Head of caudate nucleus (tissue), 42 donors: Measurements from ENCODE around the gene GBP1.
A peak's percentile ranks its signal among the peaks of the same experiment; 100 is the strongest.
"Not testable (repeated sequence)": the region's sequence is repeated elsewhere in the genome, so short reads cannot be mapped to it uniquely, and the experiment has no call there.

Experiments used
- DNase-seq, 42 donors: peaks; one replicate each; pipeline versions ENCODE4 v3.0.0 to v3.0.0-alpha.2; 2020 to 2021; ENCODE audit warnings: mixed read lengths in 7 of 42
- intact Hi-C: fragments of 100-400 bp; cut with DNase I; formaldehyde crosslinking; loops from one replicate; pipeline ENCODE4 v1.15.0; 2022

GBP1 gene, protein sequence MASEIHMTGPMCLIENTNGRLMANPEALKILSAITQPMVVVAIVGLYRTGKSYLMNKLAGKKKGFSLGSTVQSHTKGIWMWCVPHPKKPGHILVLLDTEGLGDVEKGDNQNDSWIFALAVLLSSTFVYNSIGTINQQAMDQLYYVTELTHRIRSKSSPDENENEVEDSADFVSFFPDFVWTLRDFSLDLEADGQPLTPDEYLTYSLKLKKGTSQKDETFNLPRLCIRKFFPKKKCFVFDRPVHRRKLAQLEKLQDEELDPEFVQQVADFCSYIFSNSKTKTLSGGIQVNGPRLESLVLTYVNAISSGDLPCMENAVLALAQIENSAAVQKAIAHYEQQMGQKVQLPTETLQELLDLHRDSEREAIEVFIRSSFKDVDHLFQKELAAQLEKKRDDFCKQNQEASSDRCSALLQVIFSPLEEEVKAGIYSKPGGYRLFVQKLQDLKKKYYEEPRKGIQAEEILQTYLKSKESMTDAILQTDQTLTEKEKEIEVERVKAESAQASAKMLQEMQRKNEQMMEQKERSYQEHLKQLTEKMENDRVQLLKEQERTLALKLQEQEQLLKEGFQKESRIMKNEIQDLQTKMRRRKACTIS

DNA sequence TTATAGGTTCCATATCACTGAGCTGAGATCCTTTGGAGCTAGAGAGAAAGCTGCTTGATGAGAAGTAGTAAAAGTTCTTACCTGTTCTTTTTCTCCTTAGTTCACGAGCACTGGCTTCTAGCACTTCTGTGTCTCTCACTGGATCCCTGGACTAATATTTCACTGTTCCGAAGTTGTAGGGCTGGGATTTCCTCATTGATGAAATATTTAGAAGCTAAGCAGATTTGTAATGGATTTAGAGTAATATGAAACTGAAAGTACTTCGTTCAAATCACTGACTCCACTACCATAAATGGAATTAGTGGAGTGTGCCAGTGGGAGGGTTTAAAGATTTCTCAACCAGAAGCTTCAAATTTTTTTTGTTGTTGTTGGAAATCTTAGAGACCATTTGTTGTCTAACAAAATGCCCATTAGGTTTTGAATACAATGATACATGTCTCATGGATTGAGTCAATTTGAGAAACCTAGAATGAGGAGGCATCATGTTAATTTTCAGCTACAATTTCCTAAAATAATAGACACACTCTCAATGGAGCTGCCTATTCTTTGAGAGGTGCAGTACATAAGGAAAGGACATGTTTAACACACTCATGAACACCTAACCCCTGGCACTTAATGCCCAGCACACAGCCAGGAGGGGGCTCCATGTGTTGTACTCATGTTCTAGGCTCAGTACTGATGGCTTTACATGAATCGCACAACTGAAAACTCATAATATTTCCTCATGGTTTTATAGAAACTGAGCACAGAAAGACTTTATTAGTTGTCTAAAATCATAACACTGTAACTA, at the start of gene GBP1:
Gene GBP1, minus strand, starts transcription at position 130 of the 790 bp plus-strand sequence. CDS start 1,974 bp downstream, outside the sequence.
- intact Hi-C loops: no loop called here
- DNase-seq: no peak

DNA sequence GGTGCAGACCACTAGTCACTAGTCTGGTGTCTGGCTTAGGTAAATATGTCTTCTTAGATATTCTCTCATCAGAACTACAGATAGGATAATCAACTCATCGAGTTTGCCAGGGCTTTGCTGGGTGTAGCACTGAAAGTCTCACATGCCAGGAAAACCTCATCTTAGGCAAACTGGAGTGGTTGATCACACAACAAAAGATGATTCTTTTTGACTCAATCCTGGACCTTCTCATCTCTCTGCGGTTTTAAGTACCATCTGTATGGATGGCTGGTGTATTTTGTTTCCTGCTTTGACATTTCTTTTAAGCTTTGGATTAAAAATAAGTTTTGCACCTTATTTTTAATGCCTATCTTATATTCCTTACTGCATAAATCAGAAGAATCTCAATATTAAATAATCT, 49.7 kb upstream of the GBP1 start:
- DNase-seq: no peak
- intact Hi-C loops: no loop called here

- DNase-seq: no peak
- intact Hi-C loops: no loop called here
These were observed 48.0 kb upstream of the GBP1 start for GRCh38 chr1:89112871-89113613.

DNA sequence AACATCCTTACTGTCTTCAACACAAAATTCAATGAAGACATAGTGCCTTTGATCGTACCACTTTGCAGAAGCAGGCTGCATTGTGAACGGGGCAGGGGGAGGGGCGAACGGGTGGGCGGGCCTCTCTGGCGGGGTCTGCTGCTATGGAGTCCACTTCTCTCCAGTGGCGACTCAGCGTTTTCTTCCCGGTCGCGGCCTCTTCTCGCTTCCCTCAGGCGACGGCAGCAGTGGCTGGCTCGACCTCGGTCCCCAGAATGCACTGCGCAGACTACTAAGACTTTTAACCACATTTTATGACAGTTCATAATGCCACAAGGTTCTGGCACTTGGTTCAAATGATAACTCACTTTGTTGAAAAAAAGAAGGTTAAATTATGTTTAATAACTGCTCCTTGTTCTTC, 39.7 kb upstream of the GBP1 start:
- DNase-seq: no peak
- intact Hi-C loops: no loop called here

DNA sequence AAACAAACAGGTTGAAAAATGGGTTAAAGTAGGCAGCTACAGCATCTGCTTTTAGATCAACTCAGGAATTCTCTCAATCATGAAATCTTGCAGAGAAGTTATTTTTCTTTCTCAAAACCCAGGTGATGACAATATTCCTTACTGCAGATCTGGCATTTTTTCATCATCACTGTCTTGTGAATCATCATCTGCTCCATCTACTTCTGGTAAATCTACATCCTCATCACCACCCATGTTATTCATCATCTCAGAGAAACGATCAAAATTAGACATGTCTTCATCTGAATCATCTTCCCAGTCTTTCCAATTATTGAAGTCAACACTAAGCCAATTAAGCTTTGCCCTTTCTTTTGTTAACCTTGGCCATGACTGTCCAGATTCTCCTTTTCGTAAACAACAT, 39.1 kb upstream of the GBP1 start:
- intact Hi-C loops: no loop called here
- DNase-seq: no peak

DNA sequence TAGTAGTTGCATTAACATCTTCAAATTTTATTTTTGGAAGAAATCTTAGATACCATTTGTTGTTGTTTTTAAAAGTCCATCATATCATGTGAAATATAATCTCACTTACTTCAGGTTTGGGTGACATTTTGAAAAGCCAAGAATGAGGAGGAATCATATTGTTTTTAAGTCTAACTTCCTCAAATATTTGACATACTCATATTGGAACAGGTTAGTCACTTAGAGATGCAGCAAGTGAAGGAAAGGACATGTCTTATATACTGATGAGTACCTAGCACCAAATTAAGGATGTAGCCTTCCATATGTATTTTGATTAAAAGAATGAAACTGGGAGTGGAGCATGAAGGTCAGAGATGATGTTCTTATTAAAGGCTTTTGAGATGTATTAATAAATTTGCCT, 37.0 kb upstream of the GBP1 start:
- intact Hi-C loops: no loop called here
- no peak for DNase-seq

DNA sequence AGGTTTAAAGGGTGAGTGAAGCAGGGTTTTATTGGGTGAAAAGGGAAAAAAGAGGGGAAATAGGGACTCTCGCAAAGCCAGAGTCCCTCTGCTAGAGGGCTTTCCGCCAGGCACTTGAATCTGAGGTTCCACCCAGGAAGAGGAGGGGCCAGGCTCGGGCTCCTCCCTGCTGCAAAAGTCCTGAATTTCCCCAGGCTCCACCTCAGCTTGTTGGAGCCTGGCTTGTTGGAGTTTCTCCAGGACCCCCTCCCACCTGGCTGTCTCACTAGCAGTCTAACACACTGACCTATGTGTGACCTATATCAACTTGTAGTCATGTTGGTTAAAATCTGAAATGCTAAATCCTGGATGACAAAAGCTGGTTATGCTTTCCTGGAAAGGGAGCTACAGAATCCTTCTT, 35.4 kb upstream of the GBP1 start:
- DNase-seq: no peak
- intact Hi-C loops: no loop called here

- no peak for DNase-seq
- intact Hi-C loops: no loop called here
These were observed 33.8 kb upstream of the GBP1 start for GRCh38 chr1:89098857-89099256.

DNA sequence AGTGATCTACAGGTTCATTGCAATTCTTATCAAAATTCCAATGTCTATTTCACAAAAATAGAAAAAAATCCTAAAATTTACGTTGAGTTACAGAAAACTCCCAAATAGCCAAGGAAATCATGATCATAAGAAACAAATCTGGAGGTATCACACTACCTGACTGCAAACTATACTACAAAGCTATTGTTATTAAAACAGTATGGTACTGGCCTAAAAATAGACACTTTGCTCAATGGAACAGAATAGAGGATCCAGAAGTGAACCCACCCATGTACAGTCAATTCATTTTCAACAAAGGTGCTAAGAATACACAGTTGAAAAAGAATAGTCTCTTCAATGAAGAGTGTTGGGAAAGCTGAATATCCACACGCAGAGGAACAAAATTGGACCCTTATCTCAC, 30.7 kb upstream of the GBP1 start:
- intact Hi-C loops: no loop called here
- DNase-seq: no peak

DNA sequence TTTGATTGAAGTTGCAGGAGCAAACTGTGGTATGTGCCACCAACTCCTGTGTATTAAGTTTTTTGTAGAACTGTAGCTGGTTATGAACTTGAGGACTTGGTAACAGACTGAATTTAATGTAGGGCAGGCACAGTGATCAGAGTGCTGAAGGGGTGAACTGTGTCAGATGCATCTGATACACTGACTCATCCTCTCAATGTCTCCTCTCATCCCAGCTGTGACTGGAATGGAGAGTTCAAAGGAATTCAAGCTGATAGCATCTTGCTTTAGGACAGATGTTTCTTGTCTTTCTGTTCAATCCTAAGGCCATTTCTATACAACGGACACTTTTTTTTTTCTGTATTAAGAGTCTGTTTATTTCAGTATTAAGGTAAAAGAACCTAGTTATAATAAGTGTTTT, 25.0 kb upstream of the GBP1 start:
- no peak for DNase-seq
- intact Hi-C loops: no loop called here

- intact Hi-C loops: no loop called here
- no peak for DNase-seq
These were observed 23.6 kb upstream of the GBP1 start for GRCh38 chr1:89088572-89088971.

GRCh38 chr1:89087241-89087640, 22.2 kb upstream of the GBP1 start:
- no peak for DNase-seq
- intact Hi-C loops: no loop called here

DNA sequence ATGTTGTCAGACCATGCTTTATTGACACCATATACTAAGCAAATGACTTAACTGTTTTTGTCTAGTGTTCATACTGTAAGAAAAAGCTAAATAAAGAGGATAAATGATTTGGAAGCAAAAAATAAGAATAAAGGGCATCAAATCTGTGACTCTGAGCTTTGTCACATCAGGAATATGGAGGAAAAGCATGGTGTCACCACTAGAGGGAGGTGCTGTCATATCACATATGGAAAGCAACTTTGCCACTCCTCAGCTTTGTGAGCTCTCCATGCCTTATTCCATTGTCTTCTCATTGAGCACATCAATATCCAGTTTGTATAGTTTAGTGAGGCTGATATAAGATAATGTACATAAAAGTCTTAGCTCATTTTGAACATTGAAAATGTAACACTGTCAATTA, 20.8 kb upstream of the GBP1 start:
- peak in 4 of 42 donors; percentile 9 to 30 (median 20) for DNase-seq
- intact Hi-C loops: no loop called here

DNA sequence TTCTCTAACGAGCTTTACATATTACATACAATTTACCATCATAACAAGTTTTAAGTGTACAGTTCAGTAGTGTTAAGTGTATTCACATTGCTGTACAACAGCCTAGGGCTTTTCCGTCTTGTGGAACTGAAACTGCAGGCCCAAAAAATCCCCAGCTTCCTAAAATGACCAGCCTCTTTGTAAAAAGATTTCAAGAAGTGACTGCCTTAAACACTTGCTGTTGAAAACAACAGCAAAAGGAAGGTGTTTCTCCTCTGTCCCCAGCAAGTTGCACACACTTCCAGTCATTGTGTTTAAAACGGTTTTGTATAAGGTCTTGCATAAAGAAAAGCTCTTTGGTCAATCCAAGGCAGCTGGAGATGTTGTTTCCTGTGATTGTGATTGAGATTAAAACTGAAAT, 16.0 kb upstream of the GBP1 start:
- peak in 5 of 42 donors; percentile 3 to 21 (median 16) for DNase-seq
- intact Hi-C loops: no loop called here

- DNase-seq, intact Hi-C loops: not testable (repeated sequence)
These were observed 15.1 kb upstream of the GBP1 start for GRCh38 chr1:89080068-89080467.

- DNase-seq, intact Hi-C loops: not testable (repeated sequence)
These were observed 7.6 kb upstream of the GBP1 start for GRCh38 chr1:89072466-89073065.

GRCh38 chr1:89070509-89070908, 5.5 kb upstream of the GBP1 start:
- intact Hi-C loops: no loop called here
- DNase-seq: no peak

DNA sequence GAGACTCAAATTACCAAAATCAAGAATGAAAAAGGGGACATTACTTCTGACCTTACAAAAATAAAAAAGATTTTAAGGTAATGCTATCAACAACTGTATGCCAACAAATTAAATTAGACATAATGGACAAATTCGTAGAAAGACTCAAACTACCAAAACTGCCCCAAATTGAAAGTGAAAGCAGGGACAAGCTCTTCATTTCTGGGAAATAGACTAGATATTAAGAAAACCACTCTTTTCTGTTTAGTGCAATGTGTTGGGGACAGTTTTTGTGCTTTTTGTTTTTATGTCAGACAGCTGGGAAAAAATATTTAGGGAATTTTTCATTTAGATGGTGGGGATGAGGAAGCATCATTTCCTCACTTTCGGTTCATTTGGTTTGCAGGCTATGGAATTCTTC, 4.9 kb upstream of the GBP1 start:
- no peak for DNase-seq
- intact Hi-C loops: no loop called here

- no peak for DNase-seq
- intact Hi-C loops: no loop called here
These were observed 3.3 kb upstream of the GBP1 start for GRCh38 chr1:89068291-89068690.
